Measurements from ENCODE around the gene JMJD1C.

DNA sequence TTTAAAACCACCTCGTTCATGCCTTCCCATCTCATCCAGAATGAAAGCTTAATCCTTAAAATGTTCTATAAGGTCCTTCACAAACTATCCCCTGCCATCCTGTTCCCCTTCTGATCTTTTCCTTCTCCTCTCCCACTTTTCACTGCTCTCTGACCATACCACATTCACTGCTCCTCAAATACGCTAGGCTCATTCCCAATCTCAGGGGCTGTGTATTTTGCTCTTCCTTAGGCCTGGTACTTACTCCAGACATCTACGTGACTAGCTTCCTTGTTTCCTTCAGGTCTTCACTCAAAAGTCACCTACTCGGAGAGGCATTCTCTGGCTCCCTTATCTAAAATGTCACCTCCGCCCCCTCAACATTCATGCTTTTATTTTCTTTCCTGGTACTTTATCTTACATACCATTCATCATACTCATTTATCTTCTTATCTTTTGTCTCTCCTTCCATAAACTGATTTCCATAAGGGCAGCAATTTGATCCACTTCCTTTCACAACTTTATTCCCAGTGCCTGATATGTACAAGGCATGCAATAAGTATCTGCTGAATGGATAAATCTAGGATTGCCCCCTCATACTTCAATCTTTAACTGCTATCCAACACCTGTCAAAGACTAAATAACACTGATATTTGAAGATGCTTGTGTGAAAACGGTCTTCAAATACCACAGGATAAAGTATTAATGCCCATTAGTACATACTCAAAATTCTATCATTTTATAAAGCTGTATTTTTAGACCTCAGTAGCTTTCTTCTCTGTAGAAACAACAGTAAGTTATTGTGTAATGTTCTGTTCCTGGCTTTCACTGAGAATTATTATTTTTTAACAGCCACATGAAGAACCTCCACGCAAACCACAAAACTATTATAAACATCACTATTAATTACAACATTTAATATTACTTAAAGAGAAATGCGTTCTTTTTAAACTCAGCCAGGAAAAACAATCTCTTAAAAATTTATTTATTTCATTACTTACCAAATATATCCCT lies 27.0 kb downstream of the JMJD1C start:
- TF ChIP-seq RNF2 (IDR thresholded peaks at IDR 0.05; ENCODE audit: borderline replicate concordance, low read depth) (no peak), POLR2A (IDR thresholded peaks at IDR 0.05; ENCODE audit: low read length) (no peak)
